GM12878 (cell line): ENCODE results near the gene HID1. TPM values are rescaled to one million over a fixed set of nuclear protein-coding genes. Genes with fewer than 3 reads are reported as not detected.

Experiments
- ATF7 ChIP-seq: fragments of 450-650 bp; IDR thresholded peaks from 2 replicates; pipeline ENCODE4 v1.6.1; 2016; ENCODE audit warnings: low read depth, mild to moderate bottlenecking
- BCL3 ChIP-seq: IDR thresholded peaks from 2 replicates; pipeline ENCODE4 v1.6.1; 2011; ENCODE audit warnings: borderline replicate concordance, low read depth, mild to moderate bottlenecking, moderate library complexity, low read length; ENCODE audit not compliant: insufficient read depth, poor library complexity, severe bottlenecking
- CBX5 ChIP-seq: sonication (generic); IDR thresholded peaks from 2 replicates; pipeline ENCODE4 v1.6.1; 2016; ENCODE audit warnings: low read depth, moderate library complexity, mild to moderate bottlenecking, inconsistent platforms
- CEBPB ChIP-seq, 2 experiments: fragments of 150-350 bp in 1 of 2; IDR thresholded peaks; 2 replicates each; pipeline ENCODE4 v1.6.1; 2012 to 2014; ENCODE audit warnings: low read depth in 2 of 2, low read length in 2 of 2, borderline replicate concordance in 1 of 2, inconsistent platforms in 1 of 2
- ELK1 ChIP-seq: IDR thresholded peaks from 2 replicates; pipeline ENCODE4 v1.6.1; 2012; ENCODE audit warnings: low read depth, low read length, improper control_type of control experiment
- IKZF2 ChIP-seq, 2 experiments: fragments of 450-650 bp; IDR thresholded peaks; 2 replicates each; pipeline ENCODE4 v1.6.1; 2017; ENCODE audit warnings: mild to moderate bottlenecking in 2 of 2, moderate library complexity in 2 of 2
- KDM1A ChIP-seq: fragments of 200-600 bp; sonication (generic); IDR thresholded peaks from 2 replicates; pipeline ENCODE4 v1.6.1; 2016; ENCODE audit warnings: borderline replicate concordance
- LARP7 ChIP-seq: fragments of 450-650 bp; IDR thresholded peaks from 2 replicates; pipeline ENCODE4 v1.6.1; 2017; ENCODE audit warnings: mild to moderate bottlenecking
- MEF2B ChIP-seq: fragments of 450-650 bp; IDR thresholded peaks from 2 replicates; pipeline ENCODE4 v1.6.1; 2018; ENCODE audit warnings: mild to moderate bottlenecking, moderate library complexity; ENCODE audit not compliant: partially characterized antibody, poor library complexity, severe bottlenecking
- MXI1 ChIP-seq: fragments of 150-350 bp; IDR thresholded peaks from 2 replicates; pipeline ENCODE4 v1.6.1; 2011; ENCODE audit warnings: low read depth, mild to moderate bottlenecking, inconsistent platforms, low read length, improper control_type of control experiment
- MYC ChIP-seq: IDR thresholded peaks from 2 replicates; pipeline ENCODE4 v1.6.1; 2011; ENCODE audit warnings: mild to moderate bottlenecking, low read length, moderate library complexity, inconsistent platforms; ENCODE audit not compliant: insufficient read depth, insufficient replicate concordance, insufficient read length, severe bottlenecking
- NFIC ChIP-seq: IDR thresholded peaks from 2 replicates; pipeline ENCODE4 v1.6.1; 2012; ENCODE audit warnings: low read depth, mild to moderate bottlenecking, inconsistent platforms, low read length, moderate library complexity
- NR2F1 ChIP-seq: fragments of 450-650 bp; conservative IDR thresholded peaks from 2 replicates; pipeline ENCODE4 v1.6.1; 2017; ENCODE audit warnings: mild to moderate bottlenecking
- PAX5 ChIP-seq: IDR thresholded peaks from 2 replicates; pipeline ENCODE4 v1.6.1; 2011; ENCODE audit warnings: low read depth, low read length, borderline replicate concordance
- POLR2AphosphoS5 ChIP-seq: IDR thresholded peaks from 2 replicates; pipeline ENCODE4 v1.6.1; 2011; ENCODE audit warnings: mild to moderate bottlenecking, low read length, inconsistent platforms
- POU2F2 ChIP-seq: IDR thresholded peaks from 3 replicates; pipeline ENCODE4 v1.6.1; 2011; ENCODE audit warnings: low read depth, mild to moderate bottlenecking, low read length, borderline replicate concordance
- RCOR1 ChIP-seq: conservative IDR thresholded peaks from 2 replicates; pipeline ENCODE4 v1.6.1; 2012; ENCODE audit warnings: low read depth, low read length, improper control_type of control experiment
- SIX5 ChIP-seq: IDR thresholded peaks from 2 replicates; pipeline ENCODE4 v1.6.1; 2011; ENCODE audit warnings: mild to moderate bottlenecking, low read depth, low read length, moderate library complexity; ENCODE audit not compliant: severe bottlenecking
- SMC3 ChIP-seq: IDR thresholded peaks from 2 replicates; pipeline ENCODE4 v1.6.1; 2011; ENCODE audit warnings: low read length, improper control_type of control experiment, borderline replicate concordance
- SUZ12 ChIP-seq: fragments of 200-600 bp; sonication (generic); IDR thresholded peaks from one replicate; pipeline ENCODE4 v1.6.1; 2018; ENCODE audit warnings: antibody characterized with exemption, mild to moderate bottlenecking; ENCODE audit not compliant: unreplicated experiment
- ZNF207 ChIP-seq: fragments of 450-650 bp; IDR thresholded peaks from 2 replicates; pipeline ENCODE4 v1.6.1; 2014; ENCODE audit warnings: antibody characterized with exemption, mild to moderate bottlenecking, borderline replicate concordance
- ZNF24 ChIP-seq: fragments of 450-650 bp; IDR thresholded peaks from 2 replicates; pipeline ENCODE4 v1.6.1; 2017; ENCODE audit warnings: antibody characterized with exemption, mild to moderate bottlenecking
- ZNF274 ChIP-seq: IDR thresholded peaks from one replicate; pipeline ENCODE4 v1.8.0; 2011; ENCODE audit not compliant: insufficient read length, insufficient read depth
- ZNF622 ChIP-seq: fragments of 450-650 bp; IDR thresholded peaks from 2 replicates; pipeline ENCODE4 v1.6.1; 2017; ENCODE audit warnings: mild to moderate bottlenecking, inconsistent platforms
- polyA plus RNA-seq, 11 experiments: library from polyadenylated mRNA; depleted of rRNA in 4 of 11; unstranded in 6 of 11; stranded (reverse) in 5 of 11; fragments of >200 nt; fragmentation: Nextera tagmentation in 4 of 11; fragmentation: Illumina TruSeq in 1 of 11; extraction: Ambion mirVana in 4 of 11; extraction: Trizol in 1 of 11; gene quantifications; 1 replicate in 1 of 11; 2 replicates in 10 of 11; pipeline versions ENCODE4 v1.2.1 to v1.2.3, GENCODE V29; 2011 to 2016; ENCODE audit warnings: inconsistent platforms in 2 of 11, missing spikeins in 2 of 11, low read depth in 1 of 11
- total RNA-seq, 4 experiments: library from RNA; depleted of rRNA in 3 of 4; stranded (reverse); fragments of >200 nt in 3 of 4; fragmentation: Illumina TruSeq in 1 of 4; extraction: Trizol in 1 of 4; gene quantifications; 2 replicates each; pipeline versions ENCODE4 v1.2.1 to v1.2.3, GENCODE V29; 2013 to 2021
- TF ChIP-seq, protein P1 (sequence below): IDR thresholded peaks from 2 replicates; pipeline ENCODE4 v1.6.1; 2012; ENCODE audit warnings: low read length, inconsistent platforms

HID1 gene
- total and polyA plus RNA-seq, 10 of the 15 experiments (the other 5 are each of a cell fraction or from before 2014, with no cell fraction given) = 0.04 to 0.77 (median 0.32) TPM; not detected in 2

DNA sequence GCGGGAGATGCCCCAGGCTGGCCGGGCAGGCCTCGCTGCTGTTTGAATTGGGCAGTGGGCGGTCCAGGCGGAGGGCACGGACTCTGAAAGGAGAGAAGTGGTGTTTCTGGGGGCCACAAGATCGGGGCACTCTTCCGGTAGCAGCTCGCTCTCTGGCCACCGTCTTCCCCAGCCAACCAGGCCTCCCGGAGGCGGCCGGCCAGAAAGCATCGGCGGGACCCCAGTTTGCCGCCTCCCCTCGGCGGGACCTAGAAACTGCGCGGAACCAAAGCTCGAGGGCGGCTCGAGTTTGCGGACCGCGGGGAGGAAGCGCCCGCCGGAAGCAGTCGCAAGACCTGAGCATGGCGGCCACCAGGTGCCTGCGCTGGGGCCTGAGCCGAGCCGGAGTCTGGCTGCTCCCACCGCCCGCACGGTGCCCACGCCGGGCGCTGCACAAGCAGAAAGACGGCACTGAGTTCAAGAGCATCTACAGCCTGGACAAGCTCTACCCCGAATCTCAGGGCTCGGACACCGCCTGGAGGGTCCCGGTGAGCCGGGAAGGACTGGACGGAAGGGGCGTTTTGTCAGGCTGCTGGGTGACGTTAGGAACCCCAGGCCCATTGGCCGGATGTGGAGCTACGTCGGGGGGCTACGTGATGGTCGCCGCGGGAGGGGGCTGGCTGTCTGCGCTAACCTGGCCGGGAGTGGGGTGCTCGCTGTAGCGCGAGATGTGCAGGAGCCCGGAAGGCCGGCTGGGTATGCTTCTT is 40.0 kb upstream of the HID1 start, which contains the start of gene MRPL58 (continued):
- TF ChIP-seq, protein P1, sequence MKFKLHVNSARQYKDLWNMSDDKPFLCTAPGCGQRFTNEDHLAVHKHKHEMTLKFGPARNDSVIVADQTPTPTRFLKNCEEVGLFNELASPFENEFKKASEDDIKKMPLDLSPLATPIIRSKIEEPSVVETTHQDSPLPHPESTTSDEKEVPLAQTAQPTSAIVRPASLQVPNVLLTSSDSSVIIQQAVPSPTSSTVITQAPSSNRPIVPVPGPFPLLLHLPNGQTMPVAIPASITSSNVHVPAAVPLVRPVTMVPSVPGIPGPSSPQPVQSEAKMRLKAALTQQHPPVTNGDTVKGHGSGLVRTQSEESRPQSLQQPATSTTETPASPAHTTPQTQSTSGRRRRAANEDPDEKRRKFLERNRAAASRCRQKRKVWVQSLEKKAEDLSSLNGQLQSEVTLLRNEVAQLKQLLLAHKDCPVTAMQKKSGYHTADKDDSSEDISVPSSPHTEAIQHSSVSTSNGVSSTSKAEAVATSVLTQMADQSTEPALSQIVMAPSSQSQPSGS = no peak
- TF ChIP-seq NR2F1 (0 out of 2 replicates have a peak, but pooled peaks have one; percentile 32), KDM1A (no peak), PAX5 (peak; percentile 57; the same call in 1 of the 2 replicates), MYC (no peak), ATF7 (peak; percentile 21; the same call in 1 of the 2 replicates), NFIC (peak; percentile 42; the same call in 1 of the 2 replicates), CBX5 (peak; percentile 78), MEF2B (peak; percentile 25), MXI1 (peak; percentile 72), ZNF24 (peak; percentile 48; the same call in 1 of the 2 replicates), SMC3 (peak; percentile 38; the same call in 1 of the 2 replicates), CEBPB (IDR thresholded peaks at IDR 0.05; ENCODE audit: borderline replicate concordance in 1 of 2, low read depth in 2 of 2, low read length in 2 of 2) (no peak), ZNF622 (no peak), ZNF274 (no peak), ELK1 (peak; percentile 84), BCL3 (peak; percentile 58), RCOR1 (0 out of 2 replicates have a peak, but pooled peaks have one; percentile 74), ZNF207 (peak; percentile 71; the same call in 1 of the 2 replicates), SIX5 (peak; percentile 71), POLR2AphosphoS5 (peak; percentile 92), SUZ12 (no peak), IKZF2 (IDR thresholded peaks at IDR 0.05) (peak in 1 of 2 experiments; percentile 32; a peak in 2 of 4 replicates), LARP7 (peak; percentile 74; the same call in 1 of the 2 replicates), POU2F2 (peak; percentile 92; the same call in 2 of the 3 replicates)
